ENCODE measurements around the gene IFNA16.
"Not testable (repeated sequence)": the region's sequence is repeated elsewhere in the genome, so short reads cannot be mapped to it uniquely, and the experiment has no call there.

Gene IFNA16

DNA sequence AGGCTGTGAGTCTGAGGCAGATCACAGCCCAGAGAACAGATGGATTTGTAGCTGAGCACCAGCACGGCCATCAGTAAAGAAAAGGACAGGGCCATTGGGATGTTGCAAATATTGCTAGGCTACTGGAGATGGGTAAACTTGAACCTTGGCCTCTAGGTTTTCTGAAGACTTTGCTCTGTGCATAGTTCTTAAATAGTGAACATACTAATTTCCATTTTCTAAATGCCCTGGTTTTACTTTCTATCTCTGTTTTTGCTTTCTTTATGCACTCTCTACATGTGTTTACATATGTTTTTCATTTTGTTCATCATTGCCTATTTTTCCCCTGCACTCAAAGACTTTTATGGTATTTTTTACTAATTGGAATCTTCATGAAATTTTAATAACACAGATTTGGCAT is at the start of gene IFNA16:
IFNA16 (minus strand) TSS at position 101 of the 400 bp plus-strand sequence; CDS start at position 95, 6 bp downstream.
- not testable (repeated sequence) for DNase-seq (ENCODE audit: low read depth in 2 of 2)

DNA sequence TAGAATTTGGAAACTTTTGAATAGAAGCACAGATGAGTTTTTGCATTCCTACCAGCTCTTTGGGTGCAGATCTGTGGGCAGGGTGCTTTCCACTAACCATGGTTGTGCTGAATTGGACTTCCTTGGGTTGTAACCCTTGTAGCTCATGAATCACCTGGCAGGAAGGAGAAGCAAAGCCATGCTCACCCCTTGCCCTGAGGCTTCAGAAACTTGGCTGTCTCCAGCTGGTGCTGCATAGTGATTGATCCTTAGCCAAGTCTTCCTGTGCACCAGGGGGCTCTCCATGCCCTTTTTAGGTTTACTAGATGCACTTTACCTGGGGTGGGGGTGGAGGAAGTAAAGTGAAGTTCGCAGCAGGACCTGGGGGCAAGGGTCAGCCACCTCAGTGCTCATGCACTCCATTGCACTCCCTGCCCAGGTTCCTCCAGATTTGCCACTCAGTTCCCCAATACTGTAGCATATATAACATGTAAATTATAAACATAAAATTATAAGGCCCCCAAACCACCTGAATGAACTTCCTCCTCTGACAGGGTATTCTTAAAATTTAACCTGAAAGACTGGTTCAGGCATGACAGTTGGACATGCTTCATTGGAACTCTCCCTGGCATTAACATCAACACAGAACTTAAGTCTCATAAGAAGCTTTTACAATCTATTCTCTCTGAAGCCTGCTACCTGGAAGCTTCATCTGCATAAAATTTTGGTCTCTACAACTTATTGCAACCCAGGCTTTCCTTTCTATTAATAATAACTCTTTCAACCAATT is 48.5 kb upstream of the IFNA16 start:
- no peak for DNase-seq (ENCODE audit: low read depth in 2 of 2)

DNA sequence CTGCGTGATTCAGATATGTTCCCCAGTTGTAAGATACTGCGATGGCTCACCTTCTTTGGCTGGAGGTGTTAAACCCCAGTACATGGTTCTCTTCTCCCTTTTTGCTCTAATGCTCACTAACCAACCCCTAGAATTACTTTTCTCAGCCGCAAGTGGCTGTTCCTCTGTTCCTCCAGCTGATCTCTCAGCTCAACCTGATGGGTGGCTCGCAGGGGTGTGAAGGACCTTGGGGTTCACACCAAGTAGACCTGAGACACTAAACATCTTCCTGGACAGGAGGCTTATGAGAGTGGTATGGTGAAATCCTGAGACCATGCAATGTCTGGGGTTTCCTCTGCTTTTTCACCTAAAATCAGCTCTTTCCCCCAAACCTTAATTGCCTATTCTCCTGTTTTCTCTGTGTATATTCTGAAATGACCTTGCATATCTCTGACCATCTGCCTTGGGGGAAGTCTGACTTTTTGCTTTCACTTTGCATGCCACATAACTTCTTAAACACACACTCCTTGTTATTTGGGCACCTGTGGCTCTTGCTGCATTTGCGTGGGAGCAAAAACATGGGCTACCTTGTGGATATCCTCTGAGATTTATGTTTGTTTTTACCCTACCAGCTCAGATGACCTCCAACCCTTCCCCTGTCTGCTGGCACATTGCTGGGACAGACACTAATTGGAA is 38.6 kb upstream of the IFNA16 start:
- DNase-seq (ENCODE audit: low read depth in 2 of 2) = no peak

DNA sequence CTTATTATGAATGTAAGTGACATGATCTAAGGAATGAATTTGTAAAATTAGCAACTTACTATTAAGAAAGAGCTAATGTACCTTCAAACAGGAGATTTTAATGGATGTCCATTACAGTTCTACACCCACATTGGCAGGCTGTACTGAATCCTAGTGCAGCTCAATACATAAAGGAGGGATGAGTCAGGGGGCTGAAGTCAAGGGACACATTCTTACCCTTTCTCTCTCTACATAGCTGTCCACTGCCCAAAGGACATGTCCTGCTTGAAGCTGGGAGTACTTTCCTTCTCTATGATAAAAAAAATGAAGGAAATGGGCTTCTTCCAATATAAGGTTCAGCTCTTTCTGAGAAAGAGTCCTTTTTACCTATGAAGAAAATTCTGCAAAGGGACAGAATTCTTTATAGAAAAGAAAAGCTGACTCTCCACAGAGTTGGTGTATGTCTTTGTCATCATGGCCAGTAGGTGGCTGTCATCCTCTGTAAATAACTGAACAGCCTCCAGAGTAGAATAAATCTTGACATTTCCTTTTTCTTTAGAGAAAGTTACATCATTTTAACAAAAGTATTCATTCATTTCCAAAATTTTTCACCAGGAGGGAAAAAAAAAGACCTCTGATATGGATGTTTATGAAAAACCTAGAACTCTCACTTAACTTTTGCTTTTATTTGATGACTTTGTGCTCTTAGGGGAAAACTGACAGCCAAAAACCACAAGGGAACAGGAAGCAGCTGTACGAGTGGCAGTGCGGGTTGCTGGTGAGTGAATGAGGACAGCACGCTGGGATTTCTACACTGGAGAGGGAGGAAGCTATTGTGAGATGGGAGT is 35.8 kb upstream of the IFNA16 start:
- DNase-seq (ENCODE audit: low read depth in 2 of 2) = no peak

DNA sequence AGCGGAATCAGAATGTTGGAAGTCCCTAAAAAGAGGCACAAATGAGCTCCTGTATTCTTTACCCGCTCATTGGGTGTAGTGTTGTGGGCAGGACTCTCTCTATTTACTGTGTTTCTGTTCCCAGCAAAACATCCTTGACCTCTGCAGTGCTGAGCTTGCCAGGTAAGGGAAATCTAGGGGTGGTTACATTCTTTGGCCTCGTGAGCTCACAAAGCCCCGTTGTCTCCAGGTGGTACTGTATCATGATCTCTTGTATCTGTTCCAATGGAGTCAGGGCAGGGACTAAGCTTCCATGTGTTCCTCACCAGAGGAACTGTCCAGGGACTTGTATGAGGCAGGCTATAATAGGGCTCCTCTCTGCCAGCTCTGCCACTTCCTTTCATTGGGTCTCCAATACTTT is 34.5 kb upstream of the IFNA16 start:
- DNase-seq (ENCODE audit: low read depth in 2 of 2) = no peak

DNA sequence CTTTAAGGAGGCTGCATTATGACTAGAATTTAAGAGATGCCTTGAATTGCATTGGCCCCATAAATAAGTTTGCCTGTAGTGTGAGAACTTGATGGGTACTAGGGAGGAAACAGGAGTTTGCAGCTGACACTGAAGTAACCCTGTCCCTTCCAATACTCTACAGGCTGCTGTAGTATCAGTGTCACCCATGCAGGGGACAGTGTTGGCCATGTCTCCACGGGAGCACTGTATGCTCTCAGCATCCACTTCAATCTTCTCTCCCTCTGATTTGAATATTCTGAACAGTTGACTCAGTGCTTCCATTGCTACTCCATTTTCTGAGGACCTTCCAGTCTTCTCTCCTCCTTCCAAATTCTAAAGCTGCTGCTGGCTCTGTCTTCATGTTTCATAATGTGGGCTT is 34.1 kb upstream of the IFNA16 start:
- DNase-seq (ENCODE audit: low read depth in 2 of 2) = no peak

DNA sequence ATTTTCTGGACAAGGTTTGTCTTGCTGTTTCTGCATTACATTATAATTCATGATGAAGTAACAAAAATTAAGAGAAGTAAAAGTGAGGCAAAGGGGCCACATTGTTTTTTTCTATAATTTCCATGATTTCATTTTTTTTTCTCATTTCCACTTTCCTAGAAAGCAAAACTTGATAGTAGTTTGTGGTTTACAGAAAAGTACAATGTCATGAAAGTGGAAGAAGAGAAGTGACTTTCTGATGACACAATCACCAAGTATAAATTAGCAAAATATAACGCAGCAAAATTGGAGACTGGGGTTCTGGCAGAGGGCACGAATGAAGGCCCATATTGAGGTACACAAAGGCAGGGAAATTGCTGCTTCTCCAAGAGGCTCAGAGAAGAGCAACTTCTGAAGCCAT is 27.7 kb upstream of the IFNA16 start:
- DNase-seq (ENCODE audit: low read depth in 2 of 2) = no peak

DNA sequence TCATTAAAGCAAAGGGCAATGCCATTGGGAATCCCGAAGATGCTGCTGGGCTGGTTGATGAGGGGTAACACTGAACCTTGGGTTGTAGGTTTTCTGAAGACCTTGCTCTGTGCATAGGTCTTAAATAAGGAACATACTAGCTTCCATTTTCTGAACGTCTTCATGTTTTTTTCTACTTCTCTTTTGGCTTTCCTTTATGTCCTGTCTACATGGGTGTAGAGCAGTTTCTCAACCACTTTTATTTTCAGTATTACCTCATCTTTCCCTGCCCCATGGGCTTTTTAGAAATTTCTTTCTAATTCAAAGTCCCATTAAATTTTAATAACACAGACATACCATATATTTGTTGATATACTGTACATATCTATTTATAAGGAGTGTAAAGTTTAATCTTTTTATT is 22.8 kb upstream of the IFNA16 start, which contains the start of gene IFNA14:
IFNA14 (minus strand) TSS at position 95 of the 400 bp plus-strand sequence; CDS start at position 25, 70 bp downstream.
- DNase-seq (ENCODE audit: low read depth in 2 of 2) = no peak

DNA sequence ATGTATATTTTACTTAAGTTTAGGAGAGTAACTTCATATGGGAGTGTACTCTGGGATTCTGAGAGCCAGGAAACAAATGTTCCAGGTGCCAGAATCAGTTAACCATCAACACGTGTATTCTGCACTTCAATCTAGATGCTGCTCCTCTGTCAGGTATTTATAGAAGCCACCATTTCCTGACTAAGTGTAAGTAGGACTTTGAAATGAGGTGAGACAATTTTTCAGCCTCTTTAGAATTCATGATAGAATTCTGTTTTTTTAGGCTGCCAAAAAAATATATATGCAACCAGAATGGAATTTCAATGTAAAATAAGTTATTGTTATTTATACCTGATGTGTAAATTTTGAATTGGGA is 19.2 kb upstream of the IFNA16 start:
- DNase-seq (ENCODE audit: low read depth in 2 of 2) = not testable (repeated sequence)

DNA sequence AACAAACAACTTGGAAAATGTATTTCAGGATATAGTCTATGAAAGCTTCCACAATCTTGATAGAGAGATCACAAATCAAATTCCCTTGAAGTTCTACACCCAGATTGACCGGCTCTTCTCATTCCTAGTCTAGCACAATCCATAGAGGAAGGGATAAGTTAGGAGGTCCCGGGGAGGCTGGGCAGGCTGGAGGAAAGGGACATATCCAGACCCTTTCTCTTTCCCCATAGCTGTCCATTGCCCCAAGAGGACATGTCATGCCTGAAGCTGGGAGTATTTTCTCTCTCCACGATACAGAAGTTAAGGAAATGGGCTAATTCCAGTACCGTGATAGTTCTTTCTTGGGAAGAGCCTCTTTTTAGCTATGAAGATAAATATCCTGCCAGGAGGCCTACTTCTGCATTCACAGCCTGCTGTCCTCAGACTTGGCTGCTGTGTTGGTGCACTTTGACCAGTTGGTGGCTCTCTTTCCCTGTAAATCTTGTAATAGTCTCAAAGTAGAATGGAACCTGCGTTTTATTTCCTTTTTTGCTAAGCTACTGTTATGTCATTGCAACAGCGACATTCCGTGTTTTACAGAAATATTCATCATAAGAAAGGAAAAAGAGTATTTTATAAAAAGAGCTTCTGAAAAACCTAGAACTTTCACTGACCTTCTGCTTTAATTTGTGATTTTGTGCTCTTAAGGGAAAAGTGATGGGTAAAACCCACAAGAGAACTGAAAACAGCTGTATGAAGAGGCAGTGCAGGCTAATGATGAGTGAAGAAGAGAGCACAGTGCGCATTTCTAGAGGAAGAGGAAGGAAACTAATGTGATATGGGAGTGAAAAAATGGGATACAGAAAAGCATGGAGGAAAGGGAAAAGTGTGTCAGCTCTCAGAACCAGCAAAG is 18.6 kb upstream of the IFNA16 start:
- DNase-seq (ENCODE audit: low read depth in 2 of 2) = not testable (repeated sequence)

DNA sequence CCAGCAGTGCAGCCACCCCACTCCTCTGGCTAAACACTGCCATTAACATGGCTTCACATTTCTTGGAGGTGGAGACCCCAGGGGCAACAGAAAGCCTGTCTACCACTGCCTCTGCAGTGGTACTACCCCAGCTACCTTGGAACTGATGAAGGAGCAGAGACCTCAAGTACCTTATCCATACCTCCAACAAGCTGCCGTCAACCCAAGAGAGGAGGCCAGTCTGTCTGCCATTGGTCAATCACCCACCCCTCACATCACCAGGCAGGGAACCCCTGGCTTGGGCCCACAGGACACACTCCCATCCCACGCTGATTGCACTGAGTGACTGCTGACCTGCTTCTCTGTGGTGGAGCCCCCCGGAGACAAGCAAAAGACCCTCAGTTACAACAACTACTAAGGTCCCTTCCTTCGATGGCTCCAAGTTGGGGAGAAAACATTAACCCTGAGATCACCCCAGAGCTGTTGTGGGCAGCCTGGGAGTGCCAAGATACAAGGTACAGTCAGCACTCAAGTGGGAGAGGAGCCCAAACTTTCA is 17.1 kb upstream of the IFNA16 start:
- no peak for DNase-seq (ENCODE audit: low read depth in 2 of 2)

DNA sequence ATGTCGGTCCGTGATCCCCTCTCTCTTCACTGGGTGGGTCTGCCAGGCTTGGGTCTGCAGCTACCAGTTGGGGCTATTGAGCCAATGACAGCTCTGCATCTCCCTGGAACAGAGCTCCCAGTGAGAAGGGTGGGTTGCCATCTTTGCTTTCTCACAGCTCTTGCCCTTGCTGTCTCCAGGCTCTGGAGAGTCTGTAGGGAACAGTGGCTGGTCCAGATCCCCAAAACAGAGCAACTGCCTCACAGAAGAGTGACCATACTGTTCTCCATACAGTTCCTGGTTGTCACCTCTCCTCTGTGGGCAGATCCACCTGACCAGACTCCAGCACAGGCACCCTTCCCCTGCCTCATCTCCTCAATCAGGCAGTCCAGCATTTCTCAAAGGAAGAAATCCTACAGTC is 16.1 kb upstream of the IFNA16 start:
- DNase-seq (ENCODE audit: low read depth in 2 of 2) = no peak

DNA sequence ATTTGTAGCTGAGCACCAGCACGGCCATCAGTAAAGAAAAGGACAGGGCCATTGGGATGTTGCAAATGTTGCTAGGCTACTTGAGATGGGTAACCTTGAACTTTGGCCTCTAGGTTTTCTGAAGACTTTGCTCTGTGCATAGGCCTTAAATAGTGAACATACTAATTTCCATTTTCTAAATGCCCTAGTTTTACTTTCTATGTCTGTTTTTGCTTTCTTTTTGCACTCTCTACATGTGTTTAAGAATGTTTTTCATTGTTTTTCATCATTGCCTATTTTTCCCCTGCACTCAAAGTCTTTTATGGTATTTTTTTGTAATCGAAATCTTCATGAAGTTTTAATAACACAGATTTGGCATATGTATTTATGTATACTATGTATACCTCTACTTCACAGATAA is 11.0 kb upstream of the IFNA16 start, which contains the start of gene IFNA17:
IFNA17 (minus strand) TSS at position 101 of the 400 bp plus-strand sequence; CDS start at position 52, 49 bp downstream.
- DNase-seq (ENCODE audit: low read depth in 2 of 2) = no peak

DNA sequence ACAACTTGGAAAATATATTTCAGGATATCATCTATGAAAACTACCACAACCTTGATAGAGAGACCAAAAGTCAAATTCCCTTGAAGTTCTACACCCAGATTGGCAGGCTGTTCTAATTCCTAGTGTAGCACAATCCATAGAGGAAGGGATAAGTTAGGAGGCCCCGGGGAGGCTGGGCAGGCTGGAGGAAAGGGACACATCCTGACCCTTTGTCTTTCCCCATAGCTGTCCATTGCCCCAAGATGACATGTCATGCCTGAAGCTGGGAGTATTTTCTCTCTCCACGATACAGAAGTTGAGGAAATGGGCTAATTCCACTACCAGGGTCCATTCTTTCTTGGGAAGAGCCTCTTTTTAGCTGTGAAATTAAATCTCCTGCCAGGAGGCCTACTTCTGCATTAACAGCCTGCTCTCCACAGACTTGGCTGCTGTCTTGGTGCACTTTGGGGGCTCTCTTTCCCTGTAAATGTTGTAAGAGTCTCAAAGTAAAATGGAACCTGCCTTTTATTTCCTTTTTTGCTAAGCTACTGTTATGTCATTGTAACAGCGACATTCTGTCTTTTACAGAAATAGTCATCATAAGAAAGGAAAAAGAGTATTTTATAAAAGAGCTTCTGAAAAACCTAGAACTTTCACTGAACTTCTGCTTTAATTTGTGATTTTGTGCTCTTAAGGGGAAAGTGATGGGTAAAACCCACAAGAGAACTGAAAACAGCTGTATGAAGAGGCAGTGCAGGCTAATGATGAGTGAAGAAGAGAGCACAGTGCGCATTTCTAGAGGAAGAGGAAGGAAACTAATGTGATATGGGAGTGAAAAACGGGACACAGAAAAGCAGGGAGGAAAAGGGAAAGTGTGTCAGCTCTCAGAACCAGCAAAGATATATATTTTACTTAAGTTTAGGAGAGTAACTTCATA is 3.4 kb downstream of the IFNA16 start:
- not testable (repeated sequence) for DNase-seq (ENCODE audit: low read depth in 2 of 2)

DNA sequence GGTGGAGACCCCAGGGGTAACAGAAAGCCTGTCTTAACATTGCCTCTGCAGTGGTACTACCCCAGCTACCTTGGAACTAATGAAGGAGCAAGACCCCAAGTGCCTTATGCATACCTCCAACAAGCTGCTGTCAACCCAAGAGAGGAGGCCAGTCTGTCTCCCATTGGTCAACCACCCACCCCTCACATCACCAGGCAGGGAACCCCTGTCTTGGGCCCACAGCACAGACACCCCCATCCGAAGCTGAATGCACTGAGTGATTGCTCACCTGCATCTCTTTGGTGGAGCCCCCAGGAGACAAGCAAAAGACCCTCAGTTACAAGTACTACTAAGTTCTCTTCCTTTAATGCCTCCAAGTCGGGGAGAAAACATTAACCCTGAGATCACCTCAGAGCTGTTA is 5.0 kb downstream of the IFNA16 start:
- not testable (repeated sequence) for DNase-seq (ENCODE audit: low read depth in 2 of 2)

DNA sequence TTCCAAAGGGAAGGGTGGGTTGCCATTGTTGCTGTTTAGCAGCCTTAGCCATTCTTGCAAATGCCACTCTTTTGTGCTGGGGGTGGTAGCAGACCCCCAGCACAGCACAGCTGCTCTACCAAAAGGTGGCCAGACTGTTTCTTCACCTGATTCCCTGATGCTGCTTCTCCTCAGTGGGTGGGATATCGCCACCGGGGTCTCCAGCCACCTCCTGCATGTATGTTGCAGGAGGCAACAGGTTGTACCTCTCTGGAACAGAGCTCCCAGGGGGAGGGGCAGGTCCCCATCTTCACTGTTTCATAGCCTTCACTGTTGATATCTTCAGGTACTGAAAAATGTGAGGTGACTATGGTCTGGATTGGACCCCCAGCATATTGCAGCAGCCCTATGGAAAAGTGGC is 6.3 kb downstream of the IFNA16 start:
- not testable (repeated sequence) for DNase-seq (ENCODE audit: low read depth in 2 of 2)

DNA sequence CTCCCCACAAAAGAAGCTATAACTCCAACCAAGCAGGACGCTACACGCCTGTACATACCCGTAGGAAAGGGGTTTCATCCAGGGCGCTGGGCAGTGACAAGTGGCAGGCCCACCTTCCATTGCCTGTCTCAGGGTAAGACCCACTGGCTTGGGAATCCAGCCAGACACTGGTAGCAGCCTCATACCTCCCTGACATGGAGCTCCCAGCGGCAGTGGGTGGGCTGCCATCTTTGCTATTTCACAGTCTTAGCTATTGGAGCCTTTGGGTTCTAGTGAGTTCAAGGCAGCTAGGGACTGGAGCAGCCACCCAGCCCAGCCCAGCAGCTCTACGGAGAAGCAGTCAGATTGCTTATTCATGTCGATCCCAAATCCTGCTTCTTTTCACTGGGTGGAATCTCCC is 6.8 kb downstream of the IFNA16 start:
- no peak for DNase-seq (ENCODE audit: low read depth in 2 of 2)

DNA sequence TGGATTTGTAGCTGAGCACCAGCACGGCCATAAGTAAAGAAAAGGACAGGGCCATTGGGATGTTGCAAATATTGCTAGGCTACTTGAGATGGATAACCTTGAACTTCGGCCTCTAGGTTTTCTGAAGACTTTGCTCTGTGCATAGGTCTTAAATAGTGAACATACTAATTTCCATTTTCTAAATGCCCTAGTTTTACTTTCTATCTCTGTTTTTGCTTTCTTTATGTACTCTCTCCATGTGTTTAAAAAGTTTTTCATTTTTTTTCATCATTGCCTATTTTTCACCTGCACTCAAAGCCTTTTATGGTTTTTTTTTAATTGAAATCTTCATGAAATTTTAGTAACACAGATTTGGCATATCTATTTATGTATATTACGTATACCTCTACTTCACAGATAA is 10.1 kb downstream of the IFNA16 start, which contains the start of gene IFNA10:
IFNA10 (minus strand) TSS at position 101 of the 400 bp plus-strand sequence; CDS start at position 55, 46 bp downstream.
- not testable (repeated sequence) for DNase-seq (ENCODE audit: low read depth in 2 of 2)

DNA sequence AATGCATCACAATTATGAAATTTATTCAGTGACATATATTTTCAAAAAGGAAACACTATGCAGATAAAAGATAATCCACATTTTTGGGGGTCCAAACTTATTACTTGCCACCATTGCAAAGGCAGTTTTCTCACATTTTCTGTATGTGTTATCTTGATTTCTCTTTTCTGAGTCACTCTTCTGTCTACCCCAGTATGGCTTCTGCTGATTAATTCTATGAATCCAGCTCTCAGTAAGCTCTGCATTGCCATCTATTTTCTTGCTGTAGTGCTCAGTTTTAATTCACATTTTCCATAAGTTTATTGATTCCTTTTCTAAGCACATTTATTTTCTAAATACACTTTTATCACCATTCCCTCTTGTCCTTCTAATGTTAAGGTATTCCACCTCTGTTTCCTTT is 11.9 kb downstream of the IFNA16 start:
- no peak for DNase-seq (ENCODE audit: low read depth in 2 of 2)

DNA sequence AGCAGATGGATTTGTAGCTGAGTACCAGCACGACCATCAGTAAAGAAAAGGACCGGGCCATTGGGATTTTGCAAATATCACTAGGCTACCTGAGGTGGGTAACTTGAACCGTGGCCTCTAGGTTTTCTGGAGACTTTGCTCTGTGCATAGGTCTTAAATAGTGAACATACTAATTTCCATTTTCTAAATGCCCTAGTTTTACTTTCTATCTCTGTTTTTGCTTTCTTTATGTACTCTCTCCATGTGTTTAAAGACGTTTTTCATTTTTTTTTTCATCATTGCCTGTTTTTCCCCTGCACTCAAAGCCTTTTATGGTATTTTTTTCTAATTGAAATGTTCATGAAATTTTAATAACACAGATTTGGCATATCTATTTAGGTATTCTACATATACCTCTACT is 15.0 kb downstream of the IFNA16 start, which contains the start of gene IFNA7:
IFNA7 (minus strand) TSS at position 101 of the 400 bp plus-strand sequence; CDS start at position 61, 40 bp downstream.
- DNase-seq (ENCODE audit: low read depth in 2 of 2) = not testable (repeated sequence)

All from stimulated activated CD4-positive, alpha-beta T cell treated with anti-CD3 and anti-CD28 coated beads, Interleukin-4, amount 100 ng/mL, for 48 hours (primary cell).